ENCODE results near the gene LEPR.

LEPR gene

GRCh38 chr1:65395887-65396612 is 24.4 kb upstream of the LEPR start:
- Histone ChIP-seq H3K27me3 (ENCODE audit: low read depth) (no peaks in the 10 kb centered on the region), H3K36me3 (replicated peaks) (no peaks in the 10 kb centered on the region; the same call in none of the 2 replicates)
- DNase-seq (ENCODE audit: low spot score in 2 of 2), result no peak

DNA sequence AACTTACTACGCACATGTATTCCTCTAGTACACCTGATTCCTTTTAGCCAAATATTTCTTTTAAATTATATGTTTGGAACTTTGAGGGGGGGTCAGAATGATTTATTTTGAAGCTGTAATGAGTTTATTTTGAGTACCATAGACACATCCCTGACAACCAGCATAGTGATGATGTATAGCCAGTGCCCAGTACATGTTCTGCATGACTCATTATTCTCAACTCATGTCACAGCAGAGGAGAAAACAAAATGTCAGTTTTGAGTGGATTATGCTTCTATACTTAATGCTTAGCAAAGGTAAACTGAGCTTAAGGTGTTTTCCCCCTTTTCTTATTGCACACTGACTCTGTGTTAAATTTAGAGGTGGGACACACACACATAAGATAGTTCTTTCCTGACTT is 22.4 kb upstream of the LEPR start:
- no peaks in the 10 kb centered on the region for H3K4me1 ChIP-seq
- in situ Hi-C loops (cut with MboI; ENCODE audit: low sequenced_read_pairs), result no loop called here
- no peak for DNase-seq (ENCODE audit: low spot score in 2 of 2)
- H3K36me3 ChIP-seq (replicated peaks), result no peaks in the 10 kb centered on the region; the same call in 1 of the 2 replicates
- no peaks in the 10 kb centered on the region for H3K9me3 ChIP-seq
- no peak overlapping the region for H3K4me3 ChIP-seq
- no peaks in the 10 kb centered on the region for H3K27me3 ChIP-seq (ENCODE audit: low read depth)

More at GRCh38 chr1:65395887-65396612, 24.4 kb upstream of the LEPR start:
- Histone ChIP-seq H3K9me3 (no peaks in the 10 kb centered on the region), H3K4me1 (no peaks in the 10 kb centered on the region), H3K4me3 (no peak overlapping the region)
- in situ Hi-C loops (cut with MboI; ENCODE audit: low sequenced_read_pairs), result no loop called here

DNA sequence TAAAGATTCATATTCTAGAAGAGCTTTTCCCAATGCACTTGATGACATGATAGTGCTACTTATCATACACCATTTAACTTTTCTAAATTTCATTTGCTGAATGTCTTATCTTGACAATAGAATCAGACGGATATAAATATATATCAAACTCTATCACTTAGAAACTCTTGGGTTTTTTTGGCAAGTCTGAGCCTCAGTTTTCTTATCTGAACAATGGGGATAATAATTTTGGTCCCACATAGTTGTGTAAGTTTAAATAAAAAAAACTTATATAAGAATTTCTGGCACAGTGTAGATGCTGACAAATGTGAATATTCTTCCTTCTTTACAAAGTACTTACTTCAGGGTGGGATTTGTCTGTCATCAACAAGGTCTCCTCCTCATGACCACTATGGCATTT is 21.5 kb upstream of the LEPR start:
- no peaks in the 10 kb centered on the region for H3K4me1 ChIP-seq
- no peaks in the 10 kb centered on the region; the same call in 1 of the 2 replicates for H3K36me3 ChIP-seq (replicated peaks)
- no peaks in the 10 kb centered on the region for H3K27me3 ChIP-seq (ENCODE audit: low read depth)
- H3K4me3 ChIP-seq, result no peak overlapping the region
- in situ Hi-C loops (cut with MboI; ENCODE audit: low sequenced_read_pairs), result no loop called here
- H3K9me3 ChIP-seq, result no peaks in the 10 kb centered on the region
- no peak for DNase-seq (ENCODE audit: low spot score in 2 of 2)

DNA sequence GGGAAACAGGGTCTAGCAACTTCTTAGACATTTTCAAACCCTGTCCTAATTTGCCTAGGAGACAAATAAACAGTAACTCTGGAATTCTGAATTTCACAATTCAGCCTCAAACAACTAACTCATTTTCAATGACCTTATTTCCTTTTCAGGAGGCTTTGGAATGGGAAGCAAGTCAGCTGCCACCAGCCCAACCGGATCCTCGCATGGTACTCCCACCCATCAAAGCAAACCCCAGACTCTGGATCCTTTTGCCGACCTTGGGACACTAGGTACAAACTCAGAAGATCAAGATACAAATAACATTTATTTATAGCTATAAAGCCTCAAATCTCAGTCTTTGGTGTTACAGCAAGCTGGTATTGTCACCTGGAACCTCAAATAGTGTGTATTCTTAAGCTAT is 18.9 kb upstream of the LEPR start:
- in situ Hi-C loops (cut with MboI; ENCODE audit: low sequenced_read_pairs), result loop anchor here (25.0 kb wide), 1 partner anchor 339 kb away; no protein-coding TSS in a partner anchor

GRCh38 chr1:65404941-65405340 is 15.5 kb upstream of the LEPR start:
- Histone ChIP-seq H3K4me1 (no peaks in the 10 kb centered on the region; the same call in 1 of the 2 replicates), H3K27me3 (ENCODE audit: low read depth) (no peaks in the 10 kb centered on the region), H3K4me3 (no peak overlapping the region), H3K36me3 (replicated peaks) (peaks cover 2% of the 10 kb centered on the region; the same call in 1 of the 2 replicates), H3K9me3 (no peaks in the 10 kb centered on the region)
- in situ Hi-C loops (cut with MboI; ENCODE audit: low sequenced_read_pairs), result loop anchor here (25.0 kb wide), 1 partner anchor 343 kb away; no protein-coding TSS in a partner anchor
- no peak for DNase-seq (ENCODE audit: low spot score in 2 of 2)

More for the DNA sequence above, 18.9 kb upstream of the LEPR start:
- H3K4me1 ChIP-seq, result no peaks in the 10 kb centered on the region
- H3K4me3 ChIP-seq, result no peak overlapping the region
- DNase-seq (ENCODE audit: low spot score in 2 of 2), result no peak
- H3K27me3 ChIP-seq (ENCODE audit: low read depth), result no peaks in the 10 kb centered on the region
- H3K36me3 ChIP-seq (replicated peaks), result no peaks in the 10 kb centered on the region
- H3K9me3 ChIP-seq, result no peaks in the 10 kb centered on the region

DNA sequence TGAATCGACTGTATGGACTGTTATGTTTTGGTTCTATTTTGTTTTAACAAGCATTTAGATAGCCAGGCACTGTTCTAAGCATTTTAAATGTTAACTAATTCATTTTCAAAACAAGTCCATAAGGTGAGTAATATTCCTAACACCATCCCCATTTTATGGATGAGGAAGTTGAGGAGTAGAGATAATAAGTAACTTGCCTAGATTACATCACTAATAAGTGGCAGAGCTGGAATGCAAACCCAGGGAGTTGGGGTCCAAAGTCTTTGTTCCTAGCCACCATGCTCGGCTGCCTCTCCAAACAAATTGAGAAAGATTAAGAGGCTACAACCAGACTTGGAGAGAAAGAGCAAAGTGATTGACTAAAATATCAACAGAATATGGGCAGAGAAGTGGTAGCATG is 12.6 kb upstream of the LEPR start:
- no peaks in the 10 kb centered on the region for H3K27me3 ChIP-seq (ENCODE audit: low read depth)
- in situ Hi-C loops (cut with MboI; ENCODE audit: low sequenced_read_pairs), result loop anchor here (25.0 kb wide), 1 partner anchor 346 kb away; no protein-coding TSS in a partner anchor
- no peak for DNase-seq (ENCODE audit: low spot score in 2 of 2)
- H3K4me3 ChIP-seq, result no peak overlapping the region
- H3K4me1 ChIP-seq, result no peaks in the 10 kb centered on the region; the same call in 1 of the 2 replicates
- H3K9me3 ChIP-seq, result no peaks in the 10 kb centered on the region
- peaks cover 2% of the 10 kb centered on the region; the same call in 1 of the 2 replicates for H3K36me3 ChIP-seq (replicated peaks)

GRCh38 chr1:65409314-65409713 is 11.2 kb upstream of the LEPR start:
- DNase-seq (ENCODE audit: low spot score in 2 of 2), result no peak
- H3K4me1 ChIP-seq, result no peaks in the 10 kb centered on the region; the same call in 1 of the 2 replicates
- no peaks in the 10 kb centered on the region for H3K9me3 ChIP-seq
- no peaks in the 10 kb centered on the region for H3K27me3 ChIP-seq (ENCODE audit: low read depth)
- H3K36me3 ChIP-seq (replicated peaks), result peaks cover 2% of the 10 kb centered on the region; the same call in 1 of the 2 replicates
- in situ Hi-C loops (cut with MboI; ENCODE audit: low sequenced_read_pairs), result loop anchor here (25.0 kb wide), 1 partner anchor 347 kb away; no protein-coding TSS in a partner anchor
- H3K4me3 ChIP-seq, result no peak overlapping the region

GRCh38 chr1:65409816-65410326 is 10.6 kb upstream of the LEPR start:
- H3K4me3 ChIP-seq, result no peak overlapping the region
- no peaks in the 10 kb centered on the region for H3K27me3 ChIP-seq (ENCODE audit: low read depth)
- in situ Hi-C loops (cut with MboI; ENCODE audit: low sequenced_read_pairs), result loop anchor here (25.0 kb wide), 1 partner anchor 348 kb away; no protein-coding TSS in a partner anchor
- no peaks in the 10 kb centered on the region; the same call in 1 of the 2 replicates for H3K4me1 ChIP-seq
- DNase-seq (ENCODE audit: low spot score in 2 of 2), result no peak
- no peaks in the 10 kb centered on the region for H3K9me3 ChIP-seq
- peaks cover 2% of the 10 kb centered on the region; the same call in 1 of the 2 replicates for H3K36me3 ChIP-seq (replicated peaks)

- in situ Hi-C loops (cut with MboI; ENCODE audit: low sequenced_read_pairs), result loop anchor here (25.0 kb wide), 1 partner anchor 350 kb away; no protein-coding TSS in a partner anchor
- no peak for DNase-seq (ENCODE audit: low spot score in 2 of 2)
- Histone ChIP-seq H3K9me3 (no peaks in the 10 kb centered on the region), H3K4me1 (no peaks in the 10 kb centered on the region; the same call in 1 of the 2 replicates), H3K27me3 (ENCODE audit: low read depth) (no peaks in the 10 kb centered on the region), H3K36me3 (replicated peaks) (peaks cover 2% of the 10 kb centered on the region; the same call in 1 of the 2 replicates), H3K4me3 (no peak overlapping the region)
Measured at GRCh38 chr1:65412256-65412983, 8.0 kb upstream of the LEPR start.

DNA sequence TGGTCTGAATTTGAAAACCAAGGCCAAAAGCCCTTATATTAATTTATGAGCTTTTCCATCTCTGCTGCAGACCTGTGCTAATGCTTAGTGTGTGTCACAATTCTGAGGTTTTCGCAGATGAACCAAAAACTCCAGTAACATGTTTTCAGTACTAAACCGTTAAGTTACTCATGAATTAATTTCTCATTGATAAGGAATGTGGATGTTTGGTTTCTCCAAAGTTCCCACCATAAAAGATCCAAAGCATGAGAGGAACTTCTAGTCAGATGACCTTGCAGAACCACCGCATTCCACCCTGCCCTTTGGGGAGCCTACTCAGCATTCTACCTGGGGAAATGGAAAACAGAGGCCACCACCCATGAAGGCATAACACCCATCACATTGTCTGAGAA is 7.5 kb upstream of the LEPR start:
- in situ Hi-C loops (cut with MboI; ENCODE audit: low sequenced_read_pairs), result loop anchor here (25.0 kb wide), 1 partner anchor 351 kb away; no protein-coding TSS in a partner anchor
- Histone ChIP-seq H3K27me3 (ENCODE audit: low read depth) (no peaks in the 10 kb centered on the region), H3K9me3 (no peaks in the 10 kb centered on the region), H3K36me3 (replicated peaks) (no peaks in the 10 kb centered on the region), H3K4me1 (no peaks in the 10 kb centered on the region; the same call in 1 of the 2 replicates), H3K4me3 (no peak overlapping the region)
- DNase-seq (ENCODE audit: low spot score in 2 of 2), result no peak

DNA sequence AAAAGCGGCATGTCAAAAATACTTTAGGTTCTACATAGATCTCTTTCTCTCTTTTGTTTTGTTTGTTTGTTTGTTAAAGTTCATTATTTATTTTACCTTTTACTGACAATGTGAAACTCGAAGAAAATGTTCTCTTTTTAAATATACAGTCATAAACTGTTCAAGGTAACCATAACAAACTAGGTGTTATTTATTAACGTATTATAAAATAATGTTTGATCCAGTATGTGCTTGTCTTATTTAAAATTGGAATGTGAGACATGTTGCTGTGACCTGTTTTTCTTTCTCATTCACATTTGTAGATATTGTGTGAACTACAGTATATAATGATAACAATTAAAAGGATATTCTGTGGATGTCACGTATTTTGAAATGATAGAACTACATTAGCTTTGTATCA is 5.9 kb upstream of the LEPR start:
- in situ Hi-C loops (cut with MboI; ENCODE audit: low sequenced_read_pairs), result loop anchor here (25.0 kb wide), 1 partner anchor 352 kb away; no protein-coding TSS in a partner anchor
- Histone ChIP-seq H3K4me1 (peaks cover 4% of the 10 kb centered on the region), H3K9me3 (no peaks in the 10 kb centered on the region)

GRCh38 chr1:65416767-65417166 is 3.7 kb upstream of the LEPR start:
- no peak overlapping the region for H3K4me3 ChIP-seq
- no peak for DNase-seq (ENCODE audit: low spot score in 2 of 2)
- H3K36me3 ChIP-seq (replicated peaks), result no peaks in the 10 kb centered on the region
- in situ Hi-C loops (cut with MboI; ENCODE audit: low sequenced_read_pairs), result loop anchor here (25.0 kb wide), 1 partner anchor 354 kb away; no protein-coding TSS in a partner anchor
- no peaks in the 10 kb centered on the region for H3K9me3 ChIP-seq
- peaks cover 4% of the 10 kb centered on the region for H3K4me1 ChIP-seq
- no peaks in the 10 kb centered on the region for H3K27me3 ChIP-seq (ENCODE audit: low read depth)

More for the DNA sequence above, 5.9 kb upstream of the LEPR start:
- DNase-seq (ENCODE audit: low spot score in 2 of 2), result no peak
- Histone ChIP-seq H3K27me3 (ENCODE audit: low read depth) (no peaks in the 10 kb centered on the region), H3K36me3 (replicated peaks) (no peaks in the 10 kb centered on the region), H3K4me3 (no peak overlapping the region)

DNA sequence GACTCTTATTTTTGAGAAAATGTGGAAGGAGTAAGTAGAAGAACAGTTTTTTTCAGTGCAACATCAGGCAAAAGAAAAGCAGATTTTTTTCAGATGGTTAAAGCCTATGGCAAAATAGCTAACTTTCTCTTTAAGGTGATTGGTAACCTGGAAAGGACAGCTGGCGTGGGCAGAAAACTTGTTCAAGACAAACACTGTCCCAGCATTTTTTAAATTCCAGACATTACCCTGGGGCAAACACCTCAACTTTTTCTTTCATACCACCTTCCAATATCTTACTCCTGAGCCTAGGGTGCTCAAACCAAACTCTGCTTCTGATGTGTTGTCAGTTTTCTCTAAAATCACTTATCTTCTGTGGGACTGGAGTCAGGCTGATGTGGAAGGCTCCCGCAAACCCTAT is 2.7 kb upstream of the LEPR start:
- Histone ChIP-seq H3K9me3 (no peaks in the 10 kb centered on the region), H3K27me3 (ENCODE audit: low read depth) (no peaks in the 10 kb centered on the region), H3K4me1 (peaks cover 6% of the 10 kb centered on the region), H3K36me3 (replicated peaks) (no peaks in the 10 kb centered on the region), H3K4me3 (no peak overlapping the region)
- DNase-seq (ENCODE audit: low spot score in 2 of 2), result no peak
- in situ Hi-C loops (cut with MboI; ENCODE audit: low sequenced_read_pairs), result loop anchor here (25.0 kb wide), 1 partner anchor 355 kb away; no protein-coding TSS in a partner anchor

Measured in HAP-1 (cell line).